Keratinocyte (primary cell): ENCODE data around the gene FLRT1. TPM values are rescaled to one million over a fixed set of nuclear protein-coding genes. Genes with fewer than 3 reads are reported as not detected.

ENCODE experiments used
- DNase-seq: peaks from one replicate; pipeline ENCODE4 v3.0.0-alpha.2; 2011; ENCODE audit warnings: low read depth, missing footprints, low spot score
- FAIRE-seq: peaks from 2 replicates; lab custom pipeline; 2011; peaks lifted over from hg19 to GRCh38; lab: Jason Lieb, UNC
- H2AFZ ChIP-seq: 2 replicates; pipeline ENCODE4 v1.6.0; 2012; ENCODE audit warnings: low read length, control low read depth, inconsistent platforms; ENCODE audit not compliant: control insufficient read depth
- H3K27ac ChIP-seq: 2 replicates; pipeline ENCODE4 v1.5.1; 2011; ENCODE audit warnings: low read length; ENCODE audit not compliant: control insufficient read depth, insufficient read depth
- H3K27me3 ChIP-seq: 3 replicates; pipeline ENCODE4 v1.6.0; 2011; ENCODE audit warnings: low read length; ENCODE audit not compliant: control insufficient read depth, insufficient read depth; ENCODE audit errors: extremely low read depth
- H3K36me3 ChIP-seq, 2 experiments: 2 replicates in 1 of 2; 3 replicates in 1 of 2; pipeline ENCODE4 v1.5.1; 2011; ENCODE audit warnings: low read length in 2 of 2, mild to moderate bottlenecking in 1 of 2; ENCODE audit not compliant: control insufficient read depth in 2 of 2, insufficient read depth in 2 of 2; ENCODE audit errors: extremely low read depth in 1 of 2
- H3K4me1 ChIP-seq: 3 replicates; pipeline ENCODE4 v1.5.1; 2011; ENCODE audit warnings: low read length; ENCODE audit not compliant: control insufficient read depth, insufficient read depth; ENCODE audit errors: extremely low read depth
- H3K4me2 ChIP-seq: 3 replicates; pipeline ENCODE4 v1.6.0; 2011; ENCODE audit warnings: low read depth, low read length; ENCODE audit not compliant: control insufficient read depth, insufficient read depth; ENCODE audit errors: extremely low read depth
- H3K4me3 ChIP-seq, 3 experiments: fragments of 200-600 bp in 1 of 3; sonication (generic) in 1 of 3; 2 replicates in 2 of 3; 3 replicates in 1 of 3; pipeline ENCODE4 v1.5.1; 2011 to 2016; ENCODE audit warnings: low read length in 3 of 3, mild to moderate bottlenecking in 3 of 3, control low read depth in 2 of 3, inconsistent platforms in 1 of 3, low read depth in 1 of 3, mixed read lengths in 1 of 3, mixed run types in 1 of 3, moderate library complexity in 1 of 3; ENCODE audit not compliant: control insufficient read depth in 2 of 3, insufficient read depth in 2 of 3; ENCODE audit errors: extremely low read depth in 1 of 3
- H3K79me2 ChIP-seq: 2 replicates; pipeline ENCODE4 v1.6.0; 2012; ENCODE audit warnings: low read length; ENCODE audit not compliant: control insufficient read depth, insufficient read depth
- H3K9ac ChIP-seq: 3 replicates; pipeline ENCODE4 v1.6.0; 2011; ENCODE audit warnings: low read length; ENCODE audit not compliant: control insufficient read depth, insufficient read depth; ENCODE audit errors: extremely low read depth
- H3K9me1 ChIP-seq: 3 replicates; pipeline ENCODE4 v1.6.0; 2011; ENCODE audit warnings: low read length; ENCODE audit not compliant: control insufficient read depth, insufficient read depth; ENCODE audit errors: extremely low read depth
- H3K9me3 ChIP-seq: 2 replicates; pipeline ENCODE4 v1.5.1; 2012; ENCODE audit warnings: low read depth, low read length; ENCODE audit not compliant: control insufficient read depth
- H4K20me1 ChIP-seq: 3 replicates; pipeline ENCODE4 v1.6.0; 2011; ENCODE audit warnings: low read length; ENCODE audit not compliant: control insufficient read depth, insufficient read depth; ENCODE audit errors: extremely low read depth
- EZH2 ChIP-seq: IDR thresholded peaks from one replicate; pipeline ENCODE4 v1.6.1; 2012; ENCODE audit warnings: inconsistent platforms, mild to moderate bottlenecking, low read length, moderate library complexity
- dilution Hi-C: fragments of 300-500 bp; cut with MboI; formaldehyde crosslinking; loops from one replicate; pipeline ENCODE4 v1.7.0; 2020; ENCODE audit warnings: low sequenced_read_pairs; ENCODE audit not compliant: extremely low pct_ligation_motif_present
- polyA plus RNA-seq, 5 experiments: library from polyadenylated mRNA; depleted of rRNA in 3 of 5; stranded (reverse) in 3 of 5; stranded (forward) in 1 of 5; unstranded in 1 of 5; fragments of >200 nt; gene quantifications; 1 replicate in 1 of 5; 2 replicates in 3 of 5; 3 replicates in 1 of 5; pipeline versions ENCODE4 v1.2.1 to v1.2.3, GENCODE V29; 2011 to 2012; ENCODE audit warnings: missing spikeins in 2 of 5, low read depth in 1 of 5, low replicate concordance in 1 of 5
- TF ChIP-seq, protein P1 (sequence below), 3 experiments: IDR thresholded peaks in 1 of 3; conservative IDR thresholded peaks in 1 of 3; optimal IDR thresholded peaks in 1 of 3; 2 replicates in 2 of 3; 3 replicates in 1 of 3; pipeline versions ENCODE3 to v1.5.1; 2011; ENCODE audit warnings: low read length in 3 of 3, mild to moderate bottlenecking in 3 of 3, moderate library complexity in 2 of 3, control low read depth in 1 of 3, inconsistent platforms in 1 of 3; ENCODE audit not compliant: insufficient read depth in 2 of 3; ENCODE audit errors: extremely low read depth in 1 of 3

The FLRT1 gene
- polyA plus RNA-seq, 1 donor (not counting 4 experiments of a cell fraction or from before 2014, with no cell fraction given): not detected

DNA sequence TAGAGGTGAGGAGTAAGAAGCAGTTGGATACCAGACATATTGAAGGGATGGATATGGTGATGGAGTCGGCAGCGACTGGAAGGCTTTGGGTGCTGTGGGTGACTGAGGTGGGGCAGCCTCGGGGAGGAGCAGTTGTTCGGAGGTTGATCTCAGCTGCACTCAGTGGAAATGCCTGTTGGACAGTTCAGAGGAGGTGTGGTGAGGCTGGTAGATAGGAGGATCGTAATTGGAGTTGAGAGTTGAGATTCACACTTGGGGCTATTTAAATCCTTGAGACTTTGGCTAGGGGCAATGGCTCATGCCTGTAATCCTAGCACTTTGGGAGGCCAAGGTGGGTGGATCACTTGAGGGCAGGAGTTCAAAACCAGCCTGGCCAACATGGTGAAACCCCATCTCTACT is 42.6 kb upstream of the FLRT1 start:
- Histone ChIP-seq H3K4me3 (no peak overlapping the region), H3K36me3 (peaks cover 28 to 42% of the 10 kb centered on the region in 2 experiments), H3K27ac (no peak overlapping the region), H3K4me2 (no peak overlapping the region), H3K9me3 (no peaks in the 10 kb centered on the region), H3K4me1 (no peaks in the 10 kb centered on the region), H3K9ac (no peak overlapping the region), H3K27me3 (no peaks in the 10 kb centered on the region), H4K20me1 (peaks cover 7% of the 10 kb centered on the region), H3K9me1 (peaks cover 4% of the 10 kb centered on the region), H2AFZ (no peak overlapping the region), H3K79me2 (peaks cover 36% of the 10 kb centered on the region)
- DNase-seq (no peak), FAIRE-seq (no peak)
- TF ChIP-seq, protein P1, sequence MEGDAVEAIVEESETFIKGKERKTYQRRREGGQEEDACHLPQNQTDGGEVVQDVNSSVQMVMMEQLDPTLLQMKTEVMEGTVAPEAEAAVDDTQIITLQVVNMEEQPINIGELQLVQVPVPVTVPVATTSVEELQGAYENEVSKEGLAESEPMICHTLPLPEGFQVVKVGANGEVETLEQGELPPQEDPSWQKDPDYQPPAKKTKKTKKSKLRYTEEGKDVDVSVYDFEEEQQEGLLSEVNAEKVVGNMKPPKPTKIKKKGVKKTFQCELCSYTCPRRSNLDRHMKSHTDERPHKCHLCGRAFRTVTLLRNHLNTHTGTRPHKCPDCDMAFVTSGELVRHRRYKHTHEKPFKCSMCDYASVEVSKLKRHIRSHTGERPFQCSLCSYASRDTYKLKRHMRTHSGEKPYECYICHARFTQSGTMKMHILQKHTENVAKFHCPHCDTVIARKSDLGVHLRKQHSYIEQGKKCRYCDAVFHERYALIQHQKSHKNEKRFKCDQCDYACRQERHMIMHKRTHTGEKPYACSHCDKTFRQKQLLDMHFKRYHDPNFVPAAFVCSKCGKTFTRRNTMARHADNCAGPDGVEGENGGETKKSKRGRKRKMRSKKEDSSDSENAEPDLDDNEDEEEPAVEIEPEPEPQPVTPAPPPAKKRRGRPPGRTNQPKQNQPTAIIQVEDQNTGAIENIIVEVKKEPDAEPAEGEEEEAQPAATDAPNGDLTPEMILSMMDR (optimal IDR thresholded peaks at IDR 0.05 in 1 of 3, IDR thresholded peaks at IDR 0.05 in 1 of 3, conservative IDR thresholded peaks at IDR 0.05 in 1 of 3; ENCODE audit: extremely low read depth in 1 of 3, insufficient read depth in 2 of 3, low read length in 3 of 3): no peak
- TF ChIP-seq EZH2: no peak
- dilution Hi-C loops: no loop called here

DNA sequence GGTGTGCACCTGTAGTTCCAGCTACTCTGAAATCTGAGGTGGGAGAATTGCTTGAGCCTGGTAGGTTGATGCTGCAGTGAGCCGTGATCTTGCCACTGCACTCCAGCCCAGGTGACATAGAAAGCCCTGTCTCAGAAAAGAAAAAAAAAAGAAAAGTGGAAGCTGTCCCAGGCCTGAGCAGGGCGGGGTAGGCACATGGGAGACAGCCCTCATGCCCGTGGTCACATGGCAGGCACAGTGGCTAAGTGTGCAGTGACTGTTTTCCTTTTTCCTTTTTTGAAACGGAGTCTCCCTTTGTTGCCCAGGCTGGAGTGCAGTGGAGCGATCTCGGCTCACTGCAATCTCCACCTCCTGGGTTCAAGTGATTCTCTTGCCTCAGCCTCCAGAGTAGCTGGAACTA is 41.7 kb upstream of the FLRT1 start:
- dilution Hi-C loops: no loop called here
- Histone ChIP-seq H3K4me2 (no peak overlapping the region), H3K4me1 (peaks cover 2% of the 10 kb centered on the region), H3K79me2 (peaks cover 30% of the 10 kb centered on the region), H2AFZ (no peak overlapping the region), H3K9me3 (no peaks in the 10 kb centered on the region), H3K9ac (no peak overlapping the region), H3K27ac (no peak overlapping the region), H3K9me1 (peaks cover 4% of the 10 kb centered on the region), H3K36me3 (peaks cover 25 to 39% of the 10 kb centered on the region in 2 experiments), H3K27me3 (no peaks in the 10 kb centered on the region), H3K4me3 (no peak overlapping the region), H4K20me1 (peaks cover 7% of the 10 kb centered on the region)
- no peak for FAIRE-seq
- no peak for DNase-seq
- no peak for TF ChIP-seq EZH2
- TF ChIP-seq, protein P1 (optimal IDR thresholded peaks at IDR 0.05 in 1 of 3, IDR thresholded peaks at IDR 0.05 in 1 of 3, conservative IDR thresholded peaks at IDR 0.05 in 1 of 3; ENCODE audit: extremely low read depth in 1 of 3, insufficient read depth in 2 of 3, low read length in 3 of 3): no peak
